NCI-H82 (cell line): Measurements from ENCODE around the gene EXOC3L4.
"Not testable (repeated sequence)": the region's sequence is repeated elsewhere in the genome, so short reads cannot be mapped to it uniquely, and the experiment has no call there.

Experiments
- DNase-seq: peaks from one replicate; lab custom pipeline; 2025; lab: John Stamatoyannopoulos, UW

The EXOC3L4 gene

DNA sequence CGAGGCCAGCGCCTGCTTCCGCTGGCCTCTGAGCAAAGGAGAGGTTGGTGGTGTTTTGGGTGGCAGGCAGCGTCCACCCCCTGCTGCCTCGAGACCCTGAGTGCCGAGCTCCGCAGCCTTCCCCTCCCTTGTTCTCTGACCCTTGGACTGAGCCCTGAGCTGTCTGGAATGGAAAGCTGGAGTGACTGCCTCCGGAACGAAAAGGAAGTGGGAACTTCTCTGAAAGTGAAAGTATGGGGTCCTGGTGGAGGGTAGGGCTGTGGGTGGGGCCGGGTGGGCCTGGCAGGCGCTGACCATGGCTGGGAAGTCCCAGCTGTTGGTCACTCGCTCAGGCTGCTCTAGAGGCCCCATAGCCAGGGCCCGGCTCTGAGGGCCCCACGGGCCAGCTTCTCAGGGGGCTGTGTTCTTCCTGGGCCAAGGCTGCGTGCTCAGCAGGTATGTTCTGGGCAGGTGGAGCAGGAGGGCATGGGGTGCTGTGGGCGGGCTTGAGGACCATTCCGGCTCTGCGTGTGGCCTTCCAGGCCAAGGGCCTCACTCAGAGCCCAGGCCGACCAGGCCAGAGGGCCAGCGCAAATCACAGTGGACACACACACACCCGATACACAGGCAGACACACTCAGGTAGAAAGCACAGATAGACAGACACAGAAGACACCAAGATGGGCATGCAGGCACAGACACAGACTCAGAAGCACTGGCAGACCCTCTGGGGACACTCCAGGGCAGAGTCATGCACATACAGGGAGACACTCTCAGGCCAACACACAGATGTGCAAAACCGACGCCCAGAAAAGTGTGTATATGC, at the start of gene EXOC3L4:
TSS of gene EXOC3L4 (plus strand) at position 320 of the 804 bp plus-strand sequence. CDS start 5,495 bp downstream, outside the sequence.
- DNase-seq, result no peak

DNA sequence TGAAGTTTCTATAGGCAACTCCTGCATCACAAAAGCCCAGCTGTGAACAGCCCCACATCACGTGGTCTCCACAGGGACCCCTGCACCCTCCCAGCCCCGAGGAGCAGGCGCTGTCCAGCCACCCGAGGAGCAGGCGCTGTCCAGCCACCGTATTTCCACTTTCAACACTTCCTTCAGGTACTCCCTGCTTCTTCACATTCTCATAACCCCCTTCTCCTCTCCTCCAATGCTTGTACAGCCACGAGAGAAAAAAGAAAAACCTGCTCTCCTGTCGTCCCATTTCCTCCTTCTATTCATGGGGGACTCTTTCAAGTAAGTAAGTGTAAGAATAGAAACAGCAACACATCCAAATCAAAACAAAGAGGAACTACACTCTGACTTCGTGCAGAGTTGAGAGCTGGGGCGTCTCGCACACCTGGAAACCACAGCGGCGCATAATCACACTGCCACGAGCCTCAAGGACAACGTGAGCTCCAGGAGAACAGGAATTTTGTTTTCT, 49.1 kb upstream of the EXOC3L4 start:
- no peak for DNase-seq

DNA sequence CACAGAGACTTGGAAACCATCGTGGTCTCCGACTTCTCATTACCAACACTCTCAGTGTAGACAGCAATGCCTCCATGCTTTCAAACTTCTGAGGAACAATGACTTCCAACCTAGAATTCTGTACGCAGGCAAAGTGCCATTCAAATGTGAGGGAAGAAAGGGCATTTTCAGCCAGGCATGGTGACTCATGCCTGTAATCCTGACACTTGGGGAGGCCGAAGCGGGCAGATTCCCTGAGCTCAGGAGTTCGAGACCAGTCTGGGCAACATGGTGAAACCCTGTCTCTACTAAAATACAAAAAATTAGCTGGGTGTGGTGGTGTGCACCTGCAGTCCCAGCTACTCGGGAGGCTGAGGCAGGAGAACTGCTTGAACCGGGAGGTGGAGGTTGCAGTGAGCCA, 47.1 kb upstream of the EXOC3L4 start:
- not testable (repeated sequence) for DNase-seq

DNA sequence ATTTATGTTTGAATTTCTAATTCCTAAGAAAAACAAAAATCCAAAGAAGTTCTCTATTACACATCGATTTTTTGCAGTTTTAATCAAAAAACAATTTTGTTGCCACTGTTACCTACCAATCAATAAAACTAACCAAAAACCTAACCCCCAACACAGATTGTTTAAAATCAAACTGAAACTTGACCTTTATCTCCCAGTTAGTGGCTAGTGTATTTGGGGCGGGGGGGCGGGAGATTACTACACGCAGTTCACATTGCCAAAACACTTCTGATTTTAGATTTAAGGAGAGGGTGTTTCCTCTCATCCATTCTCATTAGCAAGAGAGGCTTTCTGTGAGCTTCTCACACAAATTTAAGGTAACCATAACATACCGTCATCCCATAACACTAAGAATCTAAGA, 43.6 kb upstream of the EXOC3L4 start:
- no peak for DNase-seq

DNA sequence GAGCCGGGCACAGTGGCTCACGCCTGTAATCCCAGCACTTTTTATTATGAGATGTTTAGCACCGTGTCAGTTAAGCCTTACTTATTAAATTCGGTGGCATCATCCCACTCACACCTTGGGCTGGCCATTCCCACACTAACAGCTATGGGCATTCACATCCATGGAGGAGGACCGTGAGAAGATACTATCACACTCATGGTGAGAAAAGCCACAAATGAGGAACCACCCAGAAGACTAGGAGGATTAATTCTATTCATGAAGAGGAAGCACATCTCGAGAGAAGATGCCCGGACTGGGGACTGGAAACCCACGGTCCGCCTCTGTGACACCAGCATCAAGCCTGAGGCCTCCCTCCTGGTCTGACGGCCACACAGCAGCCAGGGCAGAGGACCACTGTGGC, 42.1 kb upstream of the EXOC3L4 start:
- no peak for DNase-seq

DNA sequence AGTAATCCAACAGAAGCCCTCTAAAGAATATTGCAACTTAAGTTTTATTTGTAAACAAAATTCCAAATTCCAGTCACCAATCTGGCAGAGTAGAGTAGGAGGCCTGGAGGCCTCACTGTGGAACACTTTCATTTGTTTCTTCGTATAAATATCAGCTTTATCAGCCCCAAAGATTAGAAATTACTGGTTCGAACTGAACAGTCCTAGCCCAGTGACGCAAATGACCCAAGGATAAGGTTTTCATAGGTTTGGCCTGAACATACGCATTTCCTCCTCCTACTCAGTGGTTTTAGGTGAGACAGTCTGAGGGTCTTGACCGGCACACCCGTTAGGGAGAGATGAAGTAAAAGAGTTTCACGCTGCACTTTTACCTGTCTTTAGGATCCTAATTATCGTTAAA, 38.8 kb upstream of the EXOC3L4 start:
- no peak for DNase-seq

DNA sequence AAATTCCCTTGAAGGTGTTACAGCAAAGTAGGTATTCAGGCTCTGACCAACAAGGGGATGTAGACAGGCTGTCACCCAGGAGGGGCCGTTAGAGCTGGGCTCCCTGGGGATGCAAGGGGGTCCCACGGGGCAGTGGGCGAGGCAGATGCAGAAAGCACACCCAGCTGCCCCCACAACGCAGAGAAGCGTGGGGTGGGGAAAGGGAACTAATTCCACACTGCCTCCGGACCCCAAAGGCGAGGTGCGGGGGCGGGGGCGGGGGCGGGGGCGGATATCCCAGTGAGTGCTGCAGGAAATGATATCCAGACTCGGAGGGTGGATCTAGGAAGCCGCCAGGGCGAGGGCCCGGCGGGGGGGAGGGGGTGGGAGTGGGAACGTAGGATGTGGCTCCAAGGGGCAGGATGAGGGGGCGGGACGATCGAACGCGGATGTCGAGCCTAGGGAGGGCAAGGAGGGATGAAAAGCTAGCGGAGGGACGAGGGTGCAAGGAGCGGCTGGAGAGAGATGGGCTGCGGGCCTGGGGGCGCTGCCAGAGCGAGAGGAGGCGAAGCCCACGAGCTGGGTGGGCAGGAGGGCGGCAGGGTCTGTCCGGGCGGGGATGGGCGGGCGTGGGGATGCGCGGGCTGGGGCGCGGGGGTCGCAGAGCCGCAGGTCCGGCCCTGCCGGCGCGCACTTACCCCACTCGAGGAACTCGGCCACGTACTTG, 38.0 kb upstream of the EXOC3L4 start:
- peak; percentile 83 for DNase-seq

DNA sequence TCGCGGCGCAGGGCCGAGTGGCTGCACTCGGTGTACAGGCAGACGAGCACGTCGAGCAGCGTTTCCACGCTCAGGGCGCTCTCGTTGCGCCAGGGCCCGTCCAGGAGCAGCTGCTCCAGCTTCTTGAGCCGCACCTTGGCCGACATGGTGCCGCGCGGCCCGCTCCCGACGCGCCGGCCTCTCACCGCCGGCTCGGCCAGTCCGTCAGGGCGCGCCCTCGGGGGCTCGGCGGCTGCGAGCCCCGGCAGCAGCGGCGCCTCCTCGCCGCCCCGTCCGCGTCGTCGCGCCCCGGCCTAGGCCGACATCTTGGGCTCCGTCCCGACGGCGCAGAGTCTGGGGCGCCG, 37.5 kb upstream of the EXOC3L4 start:
- peak; percentile 35 for DNase-seq

DNA sequence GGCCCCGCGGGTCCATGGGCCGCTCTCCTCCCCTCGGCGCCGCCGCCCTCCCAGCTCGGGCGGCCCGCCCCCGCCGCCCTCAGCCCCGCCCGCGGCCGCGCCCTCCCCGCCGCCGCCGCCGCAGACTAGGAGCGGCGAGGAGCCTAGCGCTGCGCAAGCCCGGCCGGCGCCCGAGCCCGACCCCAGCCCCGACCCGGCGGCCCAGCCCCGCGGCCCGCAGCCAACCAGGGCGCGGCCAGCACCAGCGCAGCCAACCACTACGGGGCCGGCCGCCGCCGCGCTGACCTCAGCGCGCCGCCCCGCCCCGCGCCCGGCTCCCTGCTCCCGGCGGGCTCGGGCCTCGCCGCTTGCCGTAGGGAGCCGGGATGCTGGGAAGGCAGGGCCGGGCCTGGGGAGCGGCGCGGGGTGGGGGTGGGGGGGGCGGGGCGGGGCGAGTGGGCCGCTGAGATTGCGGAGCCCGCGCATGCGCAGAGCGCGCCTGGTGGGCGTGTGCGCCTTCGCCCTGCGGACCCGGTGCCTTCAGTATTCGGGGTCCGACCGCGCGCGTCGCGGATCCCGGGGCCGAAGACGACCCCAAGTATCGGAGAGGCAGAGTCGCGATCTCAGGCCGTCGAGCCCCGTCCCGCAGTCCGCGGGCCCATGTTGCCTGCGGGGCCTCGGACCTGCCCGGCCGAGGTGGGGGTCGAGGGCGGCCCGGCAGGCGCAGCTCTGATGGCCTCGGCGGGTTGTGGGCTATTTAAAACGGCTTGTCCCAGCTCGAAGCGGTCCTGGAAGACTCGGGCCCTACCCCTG, 37.0 kb upstream of the EXOC3L4 start, which contains the start of gene CDC42BPB:
TSS of gene CDC42BPB (minus strand) at position 178 of the 792 bp plus-strand sequence. CDS start 376 bp downstream, outside the sequence.
- peak; percentile 91 for DNase-seq

DNA sequence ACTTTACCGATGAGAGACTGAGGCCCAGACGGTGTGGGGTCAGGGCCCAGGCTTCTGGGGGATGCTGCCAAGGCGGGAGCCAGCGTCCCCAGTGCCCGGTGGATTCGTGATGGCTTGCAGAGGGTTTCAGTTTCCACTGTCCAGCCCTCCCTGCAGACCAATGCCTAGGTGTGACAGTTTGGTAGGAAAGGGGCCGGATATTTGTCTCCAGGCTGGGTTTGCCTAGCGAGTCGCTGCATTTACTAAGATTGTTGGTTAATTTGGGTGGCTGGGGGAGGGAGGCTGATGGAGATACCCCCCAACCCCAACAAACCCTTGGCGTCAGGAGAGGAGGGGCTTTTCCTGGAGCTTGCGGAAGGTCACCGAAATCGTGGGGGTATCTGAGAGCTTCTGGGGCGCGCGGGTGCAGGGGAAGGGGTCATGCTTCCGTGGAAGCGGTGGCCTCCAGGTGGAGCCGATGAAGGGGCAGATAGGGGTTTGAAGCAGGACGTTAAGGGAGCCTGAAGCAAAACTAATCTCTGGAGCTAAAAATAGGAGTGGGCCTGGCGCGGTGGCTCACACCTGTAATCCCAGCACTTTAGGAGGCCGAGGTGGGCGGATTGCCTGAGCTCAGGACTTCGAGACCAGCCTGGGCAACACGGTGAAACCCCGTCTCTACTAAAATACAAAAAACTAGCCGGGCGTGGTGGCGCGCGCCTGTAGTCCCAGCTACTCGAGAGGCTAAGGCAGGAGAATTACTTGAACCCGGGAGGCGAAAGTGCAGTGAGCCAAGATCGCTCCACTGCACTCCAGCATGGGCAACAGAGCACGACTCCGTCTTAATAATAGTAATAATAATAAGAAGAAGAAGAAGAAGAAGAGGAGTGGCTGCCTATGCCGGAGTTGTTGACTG, 36.1 kb upstream of the EXOC3L4 start:
- peak; percentile 45 for DNase-seq

DNA sequence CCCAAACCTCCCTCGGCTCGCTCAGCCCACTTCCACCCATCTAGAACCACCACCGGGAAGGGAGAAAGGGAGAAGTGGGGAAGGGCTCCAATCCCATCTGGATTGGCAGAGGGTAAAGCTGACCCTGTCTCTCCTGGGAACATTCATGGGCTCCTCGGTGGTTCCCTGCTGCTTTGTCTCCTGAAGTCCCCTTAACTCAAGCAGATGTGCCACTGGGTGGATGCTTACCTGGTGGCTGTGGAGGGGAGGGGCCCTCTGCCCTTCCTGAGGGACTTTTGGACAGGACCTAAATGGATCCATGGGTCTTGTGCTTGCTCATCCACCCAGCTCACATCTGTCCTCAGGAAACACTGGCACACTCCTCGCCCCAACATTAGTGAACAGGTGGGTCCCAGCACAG, 35.0 kb upstream of the EXOC3L4 start:
- DNase-seq, result no peak

GRCh38 chr14:103061482-103061976, 33.0 kb upstream of the EXOC3L4 start:
- DNase-seq, result no peak

- DNase-seq, result no peak
Observed at GRCh38 chr14:103064436-103064835, 30.1 kb upstream of the EXOC3L4 start.

DNA sequence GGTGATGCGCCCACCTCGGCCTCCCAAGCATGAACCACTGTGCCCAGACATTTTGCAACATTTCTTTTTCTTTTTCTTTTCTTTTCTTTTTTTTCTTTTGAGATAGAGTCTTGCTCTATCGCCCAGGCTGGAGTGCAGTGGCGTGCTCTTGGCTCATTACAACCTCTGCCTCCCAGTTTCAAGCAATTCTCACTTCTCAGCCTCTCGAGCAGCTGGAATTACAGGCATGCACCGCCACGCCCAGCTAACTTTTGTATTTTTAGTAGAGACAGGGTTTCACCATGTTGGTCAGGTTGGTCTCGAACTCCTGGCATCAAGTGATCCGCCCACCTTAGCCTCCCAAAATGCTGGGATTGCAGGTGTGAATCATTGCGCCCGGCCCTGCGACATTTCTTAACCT, 29.5 kb upstream of the EXOC3L4 start:
- no peak for DNase-seq

- DNase-seq, result no peak
Observed at GRCh38 chr14:103065861-103066260, 28.7 kb upstream of the EXOC3L4 start.

DNA sequence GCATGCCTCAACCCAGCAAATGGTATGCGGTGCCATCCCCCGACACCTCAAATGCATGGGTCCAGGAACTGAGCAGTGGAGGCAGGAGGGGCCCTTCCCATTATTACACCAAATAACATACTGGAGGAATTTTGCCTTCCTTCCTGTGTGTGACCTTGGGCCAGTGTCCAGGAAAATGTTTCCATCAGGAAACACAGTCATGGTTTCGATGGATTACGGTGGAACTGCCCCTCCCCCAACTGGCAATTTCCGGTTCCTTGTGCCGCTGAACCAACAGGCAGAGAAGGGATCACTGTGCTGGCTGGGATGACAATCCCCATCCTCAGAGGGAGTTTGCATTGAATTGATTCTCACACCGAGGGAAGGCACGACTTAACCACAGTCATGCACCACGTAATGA, 28.1 kb upstream of the EXOC3L4 start:
- DNase-seq, result no peak

- no peak for DNase-seq
Observed at GRCh38 chr14:103067231-103067954, 27.1 kb upstream of the EXOC3L4 start.

- DNase-seq, result no peak
Observed at GRCh38 chr14:103068351-103069073, 26.0 kb upstream of the EXOC3L4 start.

GRCh38 chr14:103070263-103070885, 24.2 kb upstream of the EXOC3L4 start:
- no peak for DNase-seq
